HG03432 (cell line): Measurements from ENCODE around the gene GPHN.
"Not testable (repeated sequence)": the region's sequence is repeated elsewhere in the genome, so short reads cannot be mapped to it uniquely, and the experiment has no call there.

ENCODE experiments used
- ATAC-seq: cut with Tn5 transposase; IDR thresholded peaks from one replicate; pipeline ENCODE4 v1.9.1; 2021; ENCODE audit warnings: mild to moderate bottlenecking, moderate library complexity; ENCODE audit not compliant: unreplicated experiment

The GPHN gene

DNA sequence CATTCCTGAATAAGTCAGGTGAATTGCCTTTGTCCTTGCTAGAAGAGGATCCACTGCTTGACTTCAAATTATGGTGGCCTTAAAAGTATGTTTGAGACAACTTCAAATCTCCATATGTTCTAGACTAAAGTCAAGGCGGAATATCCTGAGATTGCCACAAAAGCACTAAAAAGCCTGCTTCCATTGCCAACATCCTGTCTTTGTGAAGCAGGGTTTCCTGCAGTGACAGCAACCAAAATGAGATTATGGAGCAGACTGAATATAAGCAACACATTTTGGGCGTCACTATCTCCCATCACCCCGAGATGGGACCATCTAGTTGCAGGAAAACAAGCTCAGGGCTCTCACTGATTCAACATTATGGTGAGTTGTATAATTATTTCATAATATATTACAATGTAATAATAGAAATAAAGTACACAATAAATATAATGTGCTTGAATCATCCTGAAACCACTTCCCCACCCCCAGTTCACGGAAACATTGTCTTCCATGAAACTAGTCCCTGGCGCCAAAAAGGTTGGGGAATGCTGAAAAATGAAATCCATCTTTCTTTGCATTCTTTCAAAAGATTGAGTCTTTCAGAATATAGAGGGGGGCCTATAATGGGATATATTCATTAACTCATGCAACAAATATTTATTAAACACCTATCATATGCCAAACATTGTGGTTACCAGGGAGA, 143.7 kb downstream of the GPHN start:
- ATAC-seq = no peak

DNA sequence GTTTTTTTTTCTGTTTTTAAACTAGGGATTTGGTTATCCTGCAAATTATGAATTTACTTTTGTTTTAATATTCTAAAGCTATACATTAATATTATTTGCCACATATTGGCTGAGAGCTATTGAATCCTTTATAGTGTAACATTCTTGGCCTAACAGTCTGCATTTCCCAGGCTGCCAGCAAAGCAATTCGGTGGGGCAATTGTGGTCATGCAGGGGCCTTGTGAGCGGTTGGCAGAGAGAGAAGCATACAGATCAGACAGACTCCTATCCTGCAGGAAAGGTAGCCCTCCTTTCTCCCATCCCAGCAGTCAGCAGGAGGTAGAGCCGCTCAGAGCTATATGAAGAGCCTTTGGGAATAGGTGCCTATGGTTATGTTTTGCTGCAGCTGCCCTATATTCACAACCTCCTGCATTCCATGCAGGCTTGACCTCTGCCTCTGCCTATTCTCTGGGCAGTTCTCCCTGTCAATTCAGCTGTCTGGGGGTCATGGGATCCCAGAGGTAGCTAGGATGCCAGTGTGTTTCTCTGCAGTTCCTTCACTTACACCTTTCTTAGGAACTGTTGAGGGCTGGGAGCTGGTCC, 144.7 kb downstream of the GPHN start:
- ATAC-seq = no peak

DNA sequence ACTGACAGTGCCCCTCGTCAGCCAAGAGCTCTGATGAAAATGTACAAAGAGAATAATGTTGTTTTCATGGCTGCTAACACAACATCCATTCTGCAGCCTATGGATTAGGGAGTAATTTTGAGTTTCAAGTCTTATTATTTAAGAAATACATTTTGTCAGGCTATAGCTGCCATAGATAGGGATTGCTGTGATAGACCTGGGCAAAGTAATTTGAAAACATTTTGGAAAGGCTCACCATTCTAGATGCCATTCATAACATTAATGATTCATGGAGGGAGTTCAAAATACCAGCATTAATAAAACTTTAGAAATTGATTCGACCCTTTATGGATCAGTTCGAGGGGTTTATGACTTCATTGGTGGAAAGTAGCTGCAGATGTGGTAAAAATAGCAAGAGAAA, 149.8 kb downstream of the GPHN start:
- ATAC-seq = no peak

DNA sequence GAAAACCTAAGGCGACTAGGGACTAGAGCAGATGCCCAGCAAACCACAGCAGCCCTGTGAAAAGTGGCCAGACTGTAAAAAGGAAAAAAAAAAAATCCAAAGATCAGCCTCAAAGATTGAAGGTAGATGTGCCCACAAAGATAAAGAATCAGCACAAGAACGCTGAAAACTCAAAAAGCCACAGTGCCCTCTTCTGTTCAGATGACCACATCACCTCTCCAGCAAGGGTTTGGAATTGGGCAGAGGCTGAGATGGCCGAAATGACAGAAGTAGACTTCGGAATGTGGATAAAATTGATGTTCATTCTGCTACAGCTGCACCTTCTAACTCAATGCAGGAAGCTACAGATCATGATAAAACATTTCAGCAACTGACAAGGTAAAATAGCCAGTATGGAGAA, 154.4 kb downstream of the GPHN start:
- ATAC-seq = no peak

DNA sequence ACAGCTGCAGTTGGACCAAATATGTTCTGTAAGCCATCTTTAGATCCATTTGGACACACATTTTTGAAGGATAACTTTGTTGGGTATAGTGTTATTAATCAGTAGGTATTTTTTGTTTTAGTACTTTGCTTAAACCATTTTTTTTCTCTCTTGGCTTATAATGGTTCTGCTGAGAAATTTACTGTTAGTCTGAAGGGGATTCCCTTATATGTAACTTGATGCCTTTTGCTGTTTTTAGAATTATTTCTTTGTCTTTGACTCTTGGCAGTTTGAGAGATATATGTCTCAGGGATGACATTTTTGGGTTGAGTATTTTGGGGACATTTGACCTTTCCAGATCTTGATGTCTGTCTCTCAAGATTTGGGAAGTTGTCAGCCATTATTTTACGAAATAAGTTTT, 169.8 kb downstream of the GPHN start:
- no peak for ATAC-seq

DNA sequence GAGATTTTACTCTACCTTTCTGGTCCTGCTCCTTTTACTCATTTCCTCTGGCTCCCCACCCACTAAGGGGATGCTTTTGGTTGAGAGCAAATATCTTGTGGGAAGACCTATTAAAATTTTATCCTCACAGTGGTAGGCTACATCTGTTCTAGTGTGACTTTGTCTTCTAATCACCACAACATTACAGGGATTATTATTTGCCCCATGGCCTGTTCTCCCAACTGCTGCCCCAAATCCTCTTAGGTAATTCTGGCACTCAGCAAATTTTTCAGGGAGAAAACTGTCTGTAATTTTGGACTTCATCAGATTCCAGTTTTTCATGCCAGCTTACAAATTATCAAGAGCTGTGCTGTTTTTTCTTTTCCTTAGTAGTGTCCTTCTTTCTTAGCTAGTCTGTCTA, 172.3 kb downstream of the GPHN start:
- ATAC-seq = no peak

DNA sequence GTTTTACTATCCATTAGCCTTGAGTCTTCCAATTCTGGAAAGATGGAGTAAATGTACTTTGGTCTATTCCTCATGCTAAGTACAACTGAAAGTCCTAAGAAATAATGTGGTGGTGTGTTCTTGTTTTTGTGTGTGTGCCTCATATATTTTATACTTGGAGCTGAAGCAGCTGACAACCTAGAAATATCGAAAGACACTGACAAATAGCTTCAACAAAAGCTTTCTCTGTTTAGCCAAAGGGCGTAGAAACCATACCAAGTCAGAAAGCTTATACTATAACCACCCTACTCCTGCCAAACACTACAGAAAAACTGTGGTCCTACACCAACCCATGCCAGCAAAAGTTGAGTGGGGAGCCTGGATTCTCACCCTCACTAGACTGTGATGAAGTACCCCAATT, 188.4 kb downstream of the GPHN start:
- no peak for ATAC-seq

DNA sequence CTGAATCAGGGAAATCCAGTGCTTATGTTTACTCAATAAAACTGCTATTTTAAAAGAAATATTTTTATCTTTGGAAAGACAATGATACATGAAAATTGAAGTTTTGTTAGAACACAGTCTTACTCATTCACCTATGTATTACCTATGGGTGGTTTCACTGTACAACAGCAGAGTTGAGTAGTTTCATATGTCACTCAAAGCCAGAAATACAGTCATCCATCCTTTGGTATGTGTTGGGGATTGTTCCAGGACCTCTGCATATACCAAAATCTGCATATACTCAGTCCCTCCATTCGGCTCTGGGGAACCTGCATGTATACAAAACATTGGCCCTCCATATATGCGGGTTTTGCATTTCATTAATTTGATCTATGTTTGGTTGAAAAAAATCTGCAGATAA, 190.6 kb downstream of the GPHN start:
- ATAC-seq = no peak

DNA sequence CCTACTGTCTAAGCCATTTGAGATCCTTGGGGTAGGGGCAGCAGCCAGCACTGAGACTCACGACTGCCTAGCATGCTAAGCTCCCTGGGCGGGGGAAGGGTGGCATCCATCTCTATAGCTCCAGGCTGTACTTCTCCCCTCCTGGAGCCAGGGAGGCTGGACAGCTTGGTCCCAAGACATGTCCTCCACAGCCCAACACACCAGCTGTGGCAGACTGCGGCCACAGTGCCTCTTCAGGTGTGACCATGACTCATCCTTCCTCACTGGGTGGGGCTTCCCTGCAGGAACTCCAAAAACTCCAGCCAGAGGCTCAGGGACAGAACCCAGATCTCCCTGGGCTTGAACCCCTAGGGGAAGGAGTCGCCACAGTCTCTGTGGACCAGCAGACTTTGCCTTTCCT, 193.9 kb downstream of the GPHN start:
- ATAC-seq = no peak

DNA sequence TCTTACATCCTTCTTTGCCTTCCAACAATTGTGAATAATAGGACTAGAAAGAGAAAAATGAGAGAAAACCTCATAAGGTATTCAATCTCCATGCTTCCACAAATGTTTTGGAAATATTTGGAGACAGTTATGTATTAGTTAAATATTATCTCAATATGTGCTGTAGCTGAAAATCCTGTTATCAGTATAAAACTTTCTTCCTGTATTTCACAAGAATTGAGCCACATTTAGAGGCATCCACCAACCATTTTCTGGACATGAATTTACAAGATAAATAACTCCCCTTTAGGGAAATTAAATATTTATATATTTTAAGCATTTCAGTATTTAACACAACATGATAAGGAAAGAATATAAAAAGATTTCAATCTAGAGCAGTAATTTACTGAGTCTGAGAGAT, 200.3 kb downstream of the GPHN start:
- no peak for ATAC-seq

DNA sequence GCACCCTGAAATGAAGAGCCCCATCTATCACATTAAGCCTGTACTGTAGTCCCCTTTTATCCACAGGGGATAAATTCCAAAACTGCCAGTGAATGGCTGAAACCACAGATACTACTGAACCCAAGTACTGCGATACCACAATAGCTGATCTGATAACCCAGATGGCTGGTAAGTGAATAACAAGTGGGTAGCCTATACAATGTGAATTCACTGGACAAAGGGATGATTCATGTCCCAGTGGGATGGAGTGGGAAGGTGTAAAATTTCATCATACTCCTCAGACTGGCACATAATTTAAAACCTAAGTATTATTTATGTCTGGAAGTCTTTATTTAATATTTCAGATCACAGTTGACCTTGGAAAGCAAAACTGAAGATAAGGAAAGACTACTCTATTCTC, 201.3 kb downstream of the GPHN start:
- no peak for ATAC-seq

DNA sequence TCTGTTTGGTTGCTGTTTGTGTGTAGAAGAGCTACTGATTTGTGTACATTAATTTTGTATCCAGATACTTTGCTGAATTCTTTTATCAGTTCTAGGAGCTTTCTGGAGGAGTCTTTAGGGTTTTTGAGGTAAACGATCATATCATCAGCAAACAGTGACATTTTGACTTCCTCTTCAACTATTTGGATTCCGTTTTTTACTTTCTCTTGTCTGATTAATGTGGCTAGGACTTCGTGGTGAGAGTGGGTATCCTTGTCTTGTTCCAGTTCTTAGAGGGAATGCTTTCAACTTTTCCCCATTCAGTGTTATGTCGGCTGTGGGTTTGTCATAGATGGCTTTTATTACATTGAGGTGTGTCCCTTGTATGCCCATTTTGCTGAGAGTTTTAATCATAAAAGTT, 206.3 kb downstream of the GPHN start:
- not testable (repeated sequence) for ATAC-seq

DNA sequence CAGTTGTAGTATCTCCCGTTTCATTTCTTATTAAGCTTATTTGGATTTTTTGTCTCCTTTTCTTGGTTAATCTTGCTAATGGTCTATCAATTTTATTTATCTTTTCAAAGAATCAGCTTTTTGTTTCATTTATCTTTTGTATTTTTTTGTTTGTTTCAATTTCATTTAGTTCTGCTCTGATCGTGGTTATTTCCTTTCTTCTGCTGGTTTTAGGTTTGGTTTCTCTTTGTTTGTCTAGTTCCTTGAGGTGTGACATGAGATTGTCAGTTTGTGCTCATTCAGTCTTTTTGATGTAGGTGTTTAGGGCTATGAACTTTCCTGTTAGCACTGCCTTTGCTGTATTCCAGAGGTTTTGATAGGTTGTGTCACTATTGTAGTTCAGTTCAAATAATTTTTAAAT, 207.4 kb downstream of the GPHN start:
- not testable (repeated sequence) for ATAC-seq

DNA sequence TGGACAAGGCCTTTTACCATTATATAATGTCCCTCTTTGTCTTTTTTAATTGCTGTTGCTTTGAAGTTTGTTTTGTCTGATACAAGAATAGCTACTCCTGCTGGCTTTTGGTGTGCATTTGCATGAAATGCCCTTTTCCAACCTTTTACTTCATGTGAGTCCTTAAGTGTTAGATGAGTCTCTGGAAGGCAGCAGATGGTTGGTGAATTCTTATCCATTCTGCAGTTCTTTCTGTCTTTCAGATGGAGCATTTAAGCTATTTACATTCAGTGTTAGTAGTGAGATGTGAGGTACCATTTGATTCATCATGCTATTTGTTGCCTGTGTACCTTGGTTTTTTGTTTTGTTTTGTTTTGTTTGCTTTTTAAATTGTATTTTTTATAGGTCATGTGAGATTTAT, 208.3 kb downstream of the GPHN start:
- ATAC-seq = no peak

DNA sequence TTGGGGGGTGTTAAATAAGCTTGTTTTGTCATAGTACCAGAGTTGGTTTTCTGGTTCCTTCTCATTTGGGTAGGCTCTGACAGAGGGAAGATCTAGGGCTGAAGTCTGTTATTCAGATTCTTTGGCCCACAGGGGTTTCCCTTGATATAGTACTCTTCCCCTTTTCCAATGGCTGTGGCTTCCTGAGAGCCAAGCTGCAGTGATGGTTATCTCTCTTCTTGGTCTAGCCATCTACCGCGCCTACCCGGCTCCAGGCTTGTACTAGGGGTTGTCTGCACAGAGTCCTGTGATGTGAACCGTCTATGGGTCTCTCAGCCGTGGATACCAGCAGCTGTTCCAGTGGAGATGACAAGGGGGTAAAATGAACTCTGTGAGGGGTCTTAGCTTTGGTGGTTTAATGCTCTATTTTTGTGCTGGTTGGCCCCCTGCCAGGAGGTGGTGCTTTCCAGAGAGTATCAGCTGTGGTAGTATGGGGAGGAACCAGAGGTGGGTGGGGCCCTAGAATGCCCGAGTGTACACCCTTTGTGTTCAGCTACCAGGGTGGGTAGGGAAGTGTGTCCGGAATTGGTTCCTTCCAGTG, 209.7 kb downstream of the GPHN start:
- ATAC-seq = no peak

DNA sequence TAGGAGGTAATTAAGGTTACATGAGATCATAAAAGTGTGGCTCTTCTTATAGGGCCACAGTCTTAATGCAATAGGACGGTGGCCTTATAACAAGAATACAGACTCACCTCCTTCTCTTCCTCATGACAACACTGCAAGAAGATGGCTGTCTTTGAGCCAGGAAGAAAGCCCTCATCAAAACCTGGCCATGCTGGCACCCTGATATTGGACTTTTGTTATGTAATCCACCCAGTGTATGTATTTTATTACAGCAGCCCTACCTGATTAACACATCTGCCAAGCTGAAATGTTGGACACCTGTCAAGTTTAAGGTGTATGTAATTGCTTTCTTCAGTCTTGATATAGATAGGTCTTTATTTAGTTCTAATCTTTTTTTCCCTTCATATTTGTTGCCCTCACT, 217.0 kb downstream of the GPHN start:
- ATAC-seq = no peak

DNA sequence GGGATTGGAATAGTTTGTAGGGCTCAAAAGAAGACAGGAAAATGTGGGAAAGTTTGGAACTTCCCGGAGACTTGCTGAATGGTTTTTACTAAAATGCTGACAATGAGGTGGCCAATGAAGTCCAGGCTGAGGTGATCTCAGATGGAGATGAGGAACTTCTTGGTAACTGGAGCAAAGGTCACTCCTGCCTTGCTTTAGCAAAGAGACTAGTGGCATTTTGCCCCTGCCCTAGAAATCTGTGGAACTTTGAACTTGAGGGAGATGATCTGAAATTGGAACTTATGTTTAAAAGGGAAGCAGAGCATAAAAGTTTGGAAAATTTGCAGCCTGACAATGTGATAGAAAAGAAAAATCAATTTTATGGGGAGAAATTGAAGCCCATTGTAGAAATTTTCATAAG, 223.4 kb downstream of the GPHN start:
- not testable (repeated sequence) for ATAC-seq

DNA sequence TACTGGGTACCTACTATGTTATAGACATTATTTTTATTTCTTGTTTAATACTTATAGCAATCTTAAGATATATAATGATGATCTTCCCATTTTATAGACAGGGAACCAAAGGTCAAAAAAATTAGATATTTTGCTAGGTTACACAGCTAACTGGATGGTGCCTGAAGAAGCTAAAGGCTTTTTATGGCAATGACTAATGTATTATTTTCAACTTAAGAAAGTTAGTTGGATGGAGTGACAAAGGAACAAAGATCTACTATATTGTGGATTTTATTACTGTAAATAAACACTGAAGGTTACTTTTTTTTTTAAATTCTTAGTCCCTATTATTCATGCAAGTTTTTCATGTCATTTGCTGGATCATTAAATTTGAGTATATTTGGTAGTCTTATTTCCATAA, 227.9 kb downstream of the GPHN start:
- no peak for ATAC-seq

DNA sequence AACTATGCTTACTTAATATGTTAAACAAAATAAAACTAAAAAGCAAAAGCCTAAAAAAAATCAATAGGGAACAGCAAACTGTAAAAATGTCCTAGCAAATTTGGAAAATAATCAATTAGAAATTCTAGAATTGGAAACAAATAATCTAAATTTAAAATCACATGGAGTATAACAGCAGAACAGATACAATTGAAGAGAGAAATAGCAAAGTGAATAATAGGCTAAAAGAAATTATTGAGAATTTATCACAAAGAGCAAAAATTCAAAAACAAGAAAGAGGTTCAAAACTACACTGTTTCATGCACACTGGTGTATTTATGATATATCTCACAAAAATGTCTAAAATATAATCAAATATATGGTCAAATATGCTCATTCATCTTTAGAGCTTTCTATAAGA, 231.9 kb downstream of the GPHN start:
- no peak for ATAC-seq

DNA sequence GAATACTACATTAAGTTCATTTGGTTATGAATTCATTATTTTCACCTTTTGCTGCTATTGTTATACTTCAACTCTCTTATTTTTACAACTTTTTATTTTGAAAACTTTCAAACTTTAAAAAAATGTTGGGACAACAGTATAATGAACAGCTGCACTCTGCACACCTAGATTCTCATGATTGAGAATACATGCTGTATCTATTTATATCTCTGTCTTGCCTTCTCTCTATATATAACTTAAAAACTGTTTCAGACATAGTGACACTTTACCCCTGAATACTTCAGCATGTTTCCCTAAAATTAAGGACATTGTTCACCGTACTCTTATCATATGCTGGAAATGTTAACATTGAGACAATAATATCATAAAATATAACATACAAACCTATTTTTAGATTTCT, 237.1 kb downstream of the GPHN start:
- ATAC-seq = no peak

DNA sequence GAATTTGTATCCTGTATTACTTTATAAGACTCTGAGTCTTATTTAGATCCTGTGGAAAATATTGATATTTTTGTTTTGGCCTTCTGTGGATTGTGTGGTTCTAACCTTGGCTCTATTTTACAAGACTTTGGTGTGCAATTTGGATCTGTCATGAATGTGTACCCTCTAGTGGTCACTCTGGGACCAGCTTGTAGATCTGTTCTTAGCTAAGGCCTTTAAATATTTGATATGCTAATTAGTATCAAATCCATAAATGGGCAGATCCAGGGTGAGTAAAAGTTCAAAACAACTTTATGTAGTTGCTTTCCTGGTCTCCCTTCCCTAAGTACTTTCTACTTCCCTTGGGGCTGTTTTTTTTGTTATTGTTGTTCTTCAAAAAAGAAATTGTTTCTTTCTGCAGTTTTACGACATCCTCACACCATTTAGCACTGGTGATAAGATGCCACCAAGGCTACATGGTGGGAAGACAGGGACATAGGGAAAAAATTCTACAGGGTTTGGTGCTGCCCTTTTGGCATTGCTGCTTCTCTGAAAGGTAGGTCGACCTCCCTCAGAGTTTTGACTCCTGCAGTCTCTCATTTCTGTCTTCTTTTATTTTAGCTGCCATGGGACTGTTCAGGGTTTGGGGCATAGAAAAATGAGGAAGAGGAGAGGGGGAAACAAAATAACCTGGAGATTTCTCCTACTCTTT, 238.5 kb downstream of the GPHN start:
- ATAC-seq = no peak

DNA sequence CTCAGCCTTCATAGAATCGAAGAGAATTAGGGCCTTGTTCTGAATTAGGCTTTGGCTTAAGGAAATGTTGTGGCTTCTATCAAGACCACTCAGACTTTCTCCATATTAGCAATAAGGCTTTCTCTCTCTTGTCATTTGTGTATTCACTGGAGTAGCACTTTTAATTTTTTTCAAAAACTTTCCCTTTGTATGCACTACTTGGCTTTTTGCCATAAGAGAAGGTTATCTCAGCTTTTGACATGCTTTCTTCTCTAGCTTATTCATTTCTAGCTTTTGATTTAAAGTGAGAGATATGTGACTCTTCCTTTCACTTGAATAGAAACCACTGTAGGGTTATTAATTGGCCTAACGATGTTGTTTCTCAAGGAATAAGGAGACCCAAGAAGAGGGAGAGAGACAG, 244.2 kb downstream of the GPHN start:
- peak; percentile 68 for ATAC-seq
